ENCODE results near the gene ACADVL.

ACADVL gene

DNA sequence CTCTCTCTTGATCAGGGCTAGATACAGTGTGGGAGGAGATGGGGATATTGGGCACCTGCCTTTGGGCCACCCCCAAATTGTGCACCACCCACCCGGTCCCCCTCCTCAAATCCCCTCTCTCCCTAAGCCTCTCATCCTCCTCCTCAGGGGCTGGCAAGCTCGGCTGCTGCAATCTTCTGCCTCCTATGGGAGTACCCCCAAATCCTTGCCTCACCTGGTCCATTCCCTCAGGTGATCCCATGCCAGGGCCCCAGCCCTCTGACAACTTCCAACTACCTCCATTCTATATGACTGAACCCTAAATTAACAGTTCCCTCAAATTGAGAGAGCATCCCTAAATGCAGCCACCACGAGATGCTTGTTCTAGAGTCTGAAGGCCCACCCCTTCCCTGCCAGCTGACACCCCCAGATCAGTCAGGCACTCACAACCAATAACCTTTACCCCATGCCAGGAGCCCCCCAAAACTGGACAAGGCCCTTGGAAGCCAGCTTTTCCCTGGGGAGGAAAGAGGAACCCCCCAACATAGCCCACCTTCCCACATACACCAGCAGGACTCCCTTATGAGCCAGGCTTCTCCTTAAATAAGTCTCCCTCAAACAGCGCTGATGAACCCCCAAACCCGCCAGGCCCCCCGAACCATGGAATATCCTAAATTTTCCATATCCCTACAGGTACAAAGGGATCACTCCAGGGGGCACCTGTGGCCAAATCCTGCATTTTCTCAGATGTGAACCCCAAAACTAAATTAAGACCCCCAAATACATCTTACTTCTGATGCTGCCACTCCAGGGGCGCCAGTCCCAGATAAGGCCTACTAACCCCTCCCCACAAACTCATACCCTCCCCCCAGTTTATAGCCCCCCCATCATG lies 3.3 kb upstream of the ACADVL start:
- H3K9ac ChIP-seq (ENCODE audit: low read length) = no peak overlapping the region
- H3K27ac ChIP-seq (ENCODE audit: low read depth, low read length, poor library complexity, severe bottlenecking) = no peak overlapping the region
- peaks cover 2% of the 10 kb centered on the region; the same call in 1 of the 2 replicates for H3K36me3 ChIP-seq (ENCODE audit: insufficient read depth, low read length)
- no peaks in the 10 kb centered on the region for H3K9me2 ChIP-seq (ENCODE audit: low read depth, low read length)
- H4K20me1 ChIP-seq (ENCODE audit: insufficient read depth, low read length) = no peaks in the 10 kb centered on the region
- H3K9me3 ChIP-seq (ENCODE audit: low read length) = no peaks in the 10 kb centered on the region
- no peak overlapping the region for H3K4me2 ChIP-seq (ENCODE audit: low read length)
- H3K79me2 ChIP-seq (ENCODE audit: insufficient read depth, low read length) = no peaks in the 10 kb centered on the region
- no peak overlapping the region for H3K4me3 ChIP-seq (ENCODE audit: low read depth, low read length, poor library complexity, severe bottlenecking)
- no peak overlapping the region for H2AFZ ChIP-seq (ENCODE audit: low read length)
- H3K4me1 ChIP-seq (ENCODE audit: insufficient read depth, low read length, severe bottlenecking) = peaks cover 38% of the 10 kb centered on the region
- H3K27me3 ChIP-seq (ENCODE audit: insufficient read depth, low read length) = no peaks in the 10 kb centered on the region
- no peaks in the 10 kb centered on the region for H3F3A ChIP-seq (ENCODE audit: insufficient read depth, low read length)
- TF ChIP-seq EZH2 (IDR thresholded peaks at IDR 0.05; ENCODE audit: borderline replicate concordance, low read length) = no peak
- TF ChIP-seq, protein P1, sequence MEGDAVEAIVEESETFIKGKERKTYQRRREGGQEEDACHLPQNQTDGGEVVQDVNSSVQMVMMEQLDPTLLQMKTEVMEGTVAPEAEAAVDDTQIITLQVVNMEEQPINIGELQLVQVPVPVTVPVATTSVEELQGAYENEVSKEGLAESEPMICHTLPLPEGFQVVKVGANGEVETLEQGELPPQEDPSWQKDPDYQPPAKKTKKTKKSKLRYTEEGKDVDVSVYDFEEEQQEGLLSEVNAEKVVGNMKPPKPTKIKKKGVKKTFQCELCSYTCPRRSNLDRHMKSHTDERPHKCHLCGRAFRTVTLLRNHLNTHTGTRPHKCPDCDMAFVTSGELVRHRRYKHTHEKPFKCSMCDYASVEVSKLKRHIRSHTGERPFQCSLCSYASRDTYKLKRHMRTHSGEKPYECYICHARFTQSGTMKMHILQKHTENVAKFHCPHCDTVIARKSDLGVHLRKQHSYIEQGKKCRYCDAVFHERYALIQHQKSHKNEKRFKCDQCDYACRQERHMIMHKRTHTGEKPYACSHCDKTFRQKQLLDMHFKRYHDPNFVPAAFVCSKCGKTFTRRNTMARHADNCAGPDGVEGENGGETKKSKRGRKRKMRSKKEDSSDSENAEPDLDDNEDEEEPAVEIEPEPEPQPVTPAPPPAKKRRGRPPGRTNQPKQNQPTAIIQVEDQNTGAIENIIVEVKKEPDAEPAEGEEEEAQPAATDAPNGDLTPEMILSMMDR (IDR thresholded peaks at IDR 0.05; ENCODE audit: low read length) = no peak

DNA sequence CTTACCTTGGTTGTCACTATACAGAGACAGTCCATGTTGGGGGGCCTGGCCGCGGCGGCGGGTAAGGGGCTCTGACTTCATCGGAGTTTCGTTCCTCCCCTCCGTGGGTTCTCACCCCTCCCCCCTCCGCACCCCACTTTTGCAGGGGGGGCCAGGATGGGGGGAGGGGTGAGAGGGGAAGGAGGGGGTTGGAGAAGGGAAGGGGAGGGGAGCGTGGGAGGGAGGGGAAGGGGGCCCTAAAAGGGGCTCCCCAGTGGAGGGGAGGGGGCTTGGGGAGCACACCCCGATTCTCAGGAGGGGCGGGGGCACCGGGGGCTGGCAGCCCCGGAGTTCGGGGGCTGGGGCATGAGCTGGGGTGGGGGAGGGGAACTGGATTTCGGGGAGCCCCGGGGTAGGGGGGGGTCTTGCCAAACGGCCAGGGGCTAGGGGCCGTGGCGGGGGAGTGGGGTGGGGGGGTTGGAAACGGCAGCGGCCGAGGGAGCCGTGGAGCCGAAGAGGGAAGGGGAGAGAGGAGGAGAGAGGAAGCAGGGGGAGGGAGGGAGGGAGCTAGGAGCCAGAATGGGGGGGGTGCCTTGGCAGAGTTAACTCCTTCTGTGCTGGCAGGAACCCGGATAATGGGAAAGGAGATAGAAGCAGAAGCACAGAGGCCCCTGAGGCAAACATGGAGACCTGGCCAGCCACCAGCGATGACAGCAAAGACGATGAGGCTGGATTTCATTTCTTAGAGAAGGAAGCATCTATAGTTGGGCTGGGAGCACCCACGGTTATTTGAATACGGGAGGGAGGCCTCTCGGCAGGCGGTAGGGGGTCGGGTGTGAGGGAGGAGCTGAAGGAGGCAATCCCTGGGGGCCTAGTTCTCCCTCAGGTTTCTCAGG lies 2.4 kb upstream of the ACADVL start:
- no peaks in the 10 kb centered on the region for H3K9me3 ChIP-seq (ENCODE audit: low read length)
- no peak overlapping the region for H3K27ac ChIP-seq (ENCODE audit: low read depth, low read length, poor library complexity, severe bottlenecking)
- no peak overlapping the region; the same call in 1 of the 2 replicates for H3K4me2 ChIP-seq (ENCODE audit: low read length)
- H3F3A ChIP-seq (ENCODE audit: insufficient read depth, low read length) = no peaks in the 10 kb centered on the region
- no peak for TF ChIP-seq EZH2 (IDR thresholded peaks at IDR 0.05; ENCODE audit: borderline replicate concordance, low read length)
- TF ChIP-seq, protein P1 (IDR thresholded peaks at IDR 0.05; ENCODE audit: low read length) = no peak
- H3K79me2 ChIP-seq (ENCODE audit: insufficient read depth, low read length) = no peaks in the 10 kb centered on the region
- H3K36me3 ChIP-seq (ENCODE audit: insufficient read depth, low read length) = peaks cover 10% of the 10 kb centered on the region; the same call in 1 of the 2 replicates
- no peaks in the 10 kb centered on the region for H4K20me1 ChIP-seq (ENCODE audit: insufficient read depth, low read length)
- no peaks in the 10 kb centered on the region for H3K27me3 ChIP-seq (ENCODE audit: insufficient read depth, low read length)
- H2AFZ ChIP-seq (ENCODE audit: low read length) = no peak overlapping the region
- H3K9me2 ChIP-seq (ENCODE audit: low read depth, low read length) = no peaks in the 10 kb centered on the region
- no peak overlapping the region for H3K4me3 ChIP-seq (ENCODE audit: low read depth, low read length, poor library complexity, severe bottlenecking)
- H3K9ac ChIP-seq (ENCODE audit: low read length) = no peak overlapping the region
- peaks cover 38% of the 10 kb centered on the region for H3K4me1 ChIP-seq (ENCODE audit: insufficient read depth, low read length, severe bottlenecking)

DNA sequence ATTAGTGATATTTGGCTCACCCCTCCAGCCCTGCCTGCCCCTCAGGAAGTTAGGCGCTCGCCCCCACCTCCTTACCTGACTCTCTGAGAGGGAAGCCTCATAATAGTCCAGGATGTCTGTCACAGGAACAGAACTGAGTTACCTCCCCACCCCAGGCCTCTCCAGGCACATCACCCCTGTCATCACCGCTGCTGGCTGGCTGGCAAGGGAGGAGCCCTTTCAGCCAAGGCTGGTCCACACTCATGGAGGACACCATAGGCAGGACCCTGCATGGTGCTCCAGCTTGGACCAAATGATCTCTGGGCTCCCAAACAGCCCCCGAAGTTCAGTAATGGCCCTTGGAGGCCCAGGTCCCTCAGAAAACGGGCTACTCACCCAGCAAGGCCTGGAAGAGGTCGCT lies 1.6 kb upstream of the ACADVL start:
- H3K4me1 ChIP-seq (ENCODE audit: insufficient read depth, low read length, severe bottlenecking) = peaks cover 38% of the 10 kb centered on the region
- H3K9ac ChIP-seq (ENCODE audit: low read length) = no peak overlapping the region
- H3K9me3 ChIP-seq (ENCODE audit: low read length) = no peaks in the 10 kb centered on the region
- no peaks in the 10 kb centered on the region for H3K27me3 ChIP-seq (ENCODE audit: insufficient read depth, low read length)
- no peak overlapping the region for H3K4me3 ChIP-seq (ENCODE audit: low read depth, low read length, poor library complexity, severe bottlenecking)
- H2AFZ ChIP-seq (ENCODE audit: low read length) = no peak overlapping the region
- H3K79me2 ChIP-seq (ENCODE audit: insufficient read depth, low read length) = no peaks in the 10 kb centered on the region
- H3F3A ChIP-seq (ENCODE audit: insufficient read depth, low read length) = no peaks in the 10 kb centered on the region
- peaks cover 18% of the 10 kb centered on the region for H3K36me3 ChIP-seq (ENCODE audit: insufficient read depth, low read length)
- H3K4me2 ChIP-seq (ENCODE audit: low read length) = no peak overlapping the region
- no peaks in the 10 kb centered on the region for H3K9me2 ChIP-seq (ENCODE audit: low read depth, low read length)
- no peak overlapping the region for H3K27ac ChIP-seq (ENCODE audit: low read depth, low read length, poor library complexity, severe bottlenecking)
- TF ChIP-seq, protein P1 (IDR thresholded peaks at IDR 0.05; ENCODE audit: low read length) = no peak
- TF ChIP-seq EZH2 (IDR thresholded peaks at IDR 0.05; ENCODE audit: borderline replicate concordance, low read length) = no peak
- H4K20me1 ChIP-seq (ENCODE audit: insufficient read depth, low read length) = no peaks in the 10 kb centered on the region

Data from OCI-LY1 (cell line).